HG02759 (cell line): ENCODE measurements around the gene DRAXIN.
"Not testable (repeated sequence)": the region's sequence is repeated elsewhere in the genome, so short reads cannot be mapped to it uniquely, and the experiment has no call there.

Experiments used
- ATAC-seq: cut with Tn5 transposase; IDR thresholded peaks from one replicate; pipeline ENCODE4 v1.9.1; 2021; ENCODE audit warnings: mild to moderate bottlenecking, moderate library complexity; ENCODE audit not compliant: unreplicated experiment

Gene DRAXIN

GRCh38 chr1:11691302-11691914 lies at the start of gene DRAXIN:
TSS of gene DRAXIN (plus strand) at chr1:11691710. CDS start at chr1:11706259, 14,549 bp downstream.
- no peak for ATAC-seq

- no peak for ATAC-seq
These were observed 49.7 kb upstream of the DRAXIN start for GRCh38 chr1:11641776-11642305.

GRCh38 chr1:11642418-11643017 lies 49.0 kb upstream of the DRAXIN start:
- ATAC-seq = not testable (repeated sequence)

GRCh38 chr1:11643782-11644181 lies 47.7 kb upstream of the DRAXIN start:
- ATAC-seq = no peak

GRCh38 chr1:11645270-11645669 lies 46.2 kb upstream of the DRAXIN start:
- no peak for ATAC-seq

- no peak for ATAC-seq
These were observed 45.7 kb upstream of the DRAXIN start for GRCh38 chr1:11645670-11646265.

- ATAC-seq = no peak
These were observed 45.2 kb upstream of the DRAXIN start for GRCh38 chr1:11646317-11646716.

- no peak for ATAC-seq
These were observed 44.2 kb upstream of the DRAXIN start for GRCh38 chr1:11647333-11647732.

- ATAC-seq = no peak
These were observed 43.5 kb upstream of the DRAXIN start for GRCh38 chr1:11648039-11648438.

GRCh38 chr1:11648732-11649158 lies 42.8 kb upstream of the DRAXIN start:
- ATAC-seq = no peak

- ATAC-seq = no peak
These were observed 42.3 kb upstream of the DRAXIN start for GRCh38 chr1:11649237-11649623.

- ATAC-seq = no peak
These were observed 41.7 kb upstream of the DRAXIN start for GRCh38 chr1:11649624-11650330.

GRCh38 chr1:11650331-11650991 lies 41.0 kb upstream of the DRAXIN start:
- no peak for ATAC-seq

- ATAC-seq = no peak
These were observed 40.5 kb upstream of the DRAXIN start for GRCh38 chr1:11651017-11651416.

GRCh38 chr1:11652203-11652780 lies 39.2 kb upstream of the DRAXIN start:
- no peak for ATAC-seq

GRCh38 chr1:11653101-11653860 lies 38.2 kb upstream of the DRAXIN start:
- ATAC-seq = no peak

- no peak for ATAC-seq
These were observed 37.7 kb upstream of the DRAXIN start for GRCh38 chr1:11653861-11654136.

GRCh38 chr1:11654137-11654938 lies 37.2 kb upstream of the DRAXIN start, which contains the start of the genes FBXO2 and FBXO44:
TSS of gene FBXO2 (minus strand) at chr1:11654429. CDS start at chr1:11654340, 89 bp downstream.
TSS of gene FBXO44 (plus strand) at chr1:11654877. CDS start at chr1:11655836, 959 bp downstream.
- ATAC-seq = peak; percentile 76
